ENCODE data around the gene AKR1C8.

Gene AKR1C8

GRCh38 chr10:5107860-5108526 lies 77.0 kb downstream of the AKR1C8 start:
- DNase-seq = no peak

DNA sequence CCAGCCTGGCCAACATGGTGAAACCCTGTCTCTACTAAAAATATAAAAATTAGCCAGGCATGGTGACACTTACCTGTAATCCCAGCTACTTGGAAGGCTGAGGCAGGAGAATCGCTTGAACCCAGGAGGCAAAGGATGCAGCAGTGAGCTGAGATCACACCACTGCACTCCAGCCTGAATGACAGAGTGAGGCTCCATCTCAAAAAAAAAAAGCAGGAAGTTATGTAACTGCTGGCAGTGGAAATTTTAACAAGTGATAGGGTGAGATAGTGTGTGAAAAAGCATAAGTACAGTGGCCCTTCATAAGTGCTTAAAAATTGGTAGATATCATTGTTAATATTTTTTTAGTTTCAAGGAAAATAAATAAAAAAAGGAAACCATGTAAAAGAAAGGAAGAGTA lies 78.4 kb downstream of the AKR1C8 start:
- peak in 1 of 3 donors; percentile 4 for DNase-seq

DNA sequence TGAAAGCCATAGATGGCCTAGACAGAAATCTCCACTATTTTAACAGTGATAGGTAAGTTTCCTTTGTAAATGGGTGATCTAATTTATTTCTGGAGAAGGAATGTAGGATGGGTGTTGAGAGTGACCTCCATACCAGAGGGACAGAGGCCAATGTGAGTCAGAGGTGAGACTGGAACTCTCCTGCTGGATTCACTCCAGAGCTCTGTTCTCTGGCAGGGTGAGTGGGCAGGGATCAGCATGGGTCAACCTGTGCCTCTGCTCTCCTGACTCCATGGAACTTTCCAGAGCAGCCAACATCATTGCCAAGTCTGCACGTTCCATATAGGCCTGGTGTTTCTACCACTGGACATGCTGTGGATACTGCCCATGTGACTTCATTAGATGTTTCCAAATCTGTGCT lies 79.3 kb downstream of the AKR1C8 start:
- no peak for DNase-seq
